IMR-90 (cell line): Measurements from ENCODE around the gene HGFAC. TPM values are rescaled to one million over a fixed set of nuclear protein-coding genes. Genes with fewer than 3 reads are reported as not detected.

Experiments
- ATAC-seq: fragments of 200-7000 bp; cut with Tn5 transposase; 2 replicates; pipeline ENCODE4 v1.9.1; 2020; ENCODE audit warnings: low read depth, mild to moderate bottlenecking, moderate library complexity
- BruUV-seq: library from RNA; stranded (reverse); fragments of 400-500 nt; replicated peaks from 2 replicates; lab custom pipeline; 2021; lab: Mats Ljungman, UMichigan
- CTCF ChIA-PET: fragments of 300-600 bp; formaldehyde crosslinking; extraction: SDS; loops from one replicate; lab custom pipeline; 2021; ENCODE audit warnings: antibody characterized with exemption; lab: Yijun Ruan, JAX
- POLR2A ChIA-PET: fragments of 300-600 bp; sonication (Branson Sonifier 250); formaldehyde crosslinking; loops from one replicate; lab custom pipeline; 2022; ENCODE audit warnings: antibody characterized with exemption; ENCODE audit not compliant: unreplicated experiment; lab: Charles Lee
- DNase-seq: peaks from one replicate; pipeline ENCODE4 v3.0.0; 2013
- H2AFZ ChIP-seq: replicated peaks from 2 replicates; pipeline ENCODE3; 2013; ENCODE audit warnings: low read length, mild to moderate bottlenecking; ENCODE audit not compliant: poor library complexity
- H2AK5ac ChIP-seq: 2 replicates; pipeline ENCODE4 v1.6.1; 2013; ENCODE audit warnings: low read depth, low read length, inconsistent platforms
- H2AK9ac ChIP-seq: replicated peaks from 2 replicates; pipeline ENCODE3; 2013; ENCODE audit warnings: mild to moderate bottlenecking, low read depth, low read length, moderate library complexity; ENCODE audit not compliant: poor library complexity
- H2BK120ac ChIP-seq: 2 replicates; pipeline ENCODE4 v1.6.1; 2013; ENCODE audit warnings: low read depth, low read length, inconsistent platforms
- H2BK15ac ChIP-seq: 3 replicates; pipeline ENCODE4 v1.6.1; 2013; ENCODE audit warnings: low read depth, low read length, inconsistent platforms
- H2BK20ac ChIP-seq: 2 replicates; pipeline ENCODE4 v1.6.1; 2013; ENCODE audit warnings: low read depth, mild to moderate bottlenecking, inconsistent platforms, low read length, moderate library complexity
- H2BK5ac ChIP-seq: 2 replicates; pipeline ENCODE4 v1.6.1; 2013; ENCODE audit warnings: mild to moderate bottlenecking, low read depth, low read length, inconsistent platforms; ENCODE audit not compliant: poor library complexity, severe bottlenecking
- H3K14ac ChIP-seq: replicated peaks from 2 replicates; pipeline ENCODE4 v1.6.1; 2013; ENCODE audit warnings: low read depth, low read length, inconsistent platforms
- H3K18ac ChIP-seq: 2 replicates; pipeline ENCODE4 v1.6.1; 2013; ENCODE audit warnings: low read depth, low read length, control low read depth
- H3K23ac ChIP-seq: 2 replicates; pipeline ENCODE4 v1.6.1; 2013; ENCODE audit warnings: low read depth, low read length, inconsistent platforms
- H3K27ac ChIP-seq: 2 replicates; pipeline ENCODE4 v1.5.1; 2013; ENCODE audit warnings: mild to moderate bottlenecking, control low read depth, low read length; ENCODE audit not compliant: insufficient read depth
- H3K27me3 ChIP-seq: 2 replicates; pipeline ENCODE4 v1.6.1; 2013; ENCODE audit warnings: low read length; ENCODE audit not compliant: control insufficient read depth, insufficient read depth
- H3K36me3 ChIP-seq: 2 replicates; pipeline ENCODE4 v1.6.1; 2013; ENCODE audit warnings: low read length, mixed read lengths; ENCODE audit not compliant: control insufficient read depth, insufficient read depth
- H3K4ac ChIP-seq: 2 replicates; pipeline ENCODE4 v1.6.1; 2013; ENCODE audit warnings: low read depth, low read length, inconsistent platforms
- H3K4me1 ChIP-seq: 2 replicates; pipeline ENCODE4 v1.6.1; 2013; ENCODE audit warnings: low read length, mixed read lengths; ENCODE audit not compliant: control insufficient read depth, insufficient read depth
- H3K4me2 ChIP-seq: 2 replicates; pipeline ENCODE4 v1.6.1; 2013; ENCODE audit warnings: low read depth, mild to moderate bottlenecking, control low read depth, low read length, moderate library complexity
- H3K4me3 ChIP-seq: 2 replicates; pipeline ENCODE4 v1.5.1; 2013; ENCODE audit warnings: low read depth, mild to moderate bottlenecking, control low read depth, low read length, moderate library complexity; ENCODE audit not compliant: insufficient read depth
- H3K56ac ChIP-seq: 2 replicates; pipeline ENCODE4 v1.6.1; 2013; ENCODE audit warnings: low read length, inconsistent platforms; ENCODE audit not compliant: insufficient read depth; ENCODE audit errors: extremely low read depth
- H3K79me1 ChIP-seq, 2 experiments: 2 replicates each; pipeline ENCODE4 v1.6.1; 2013; ENCODE audit warnings: low read length in 2 of 2, inconsistent platforms in 1 of 2, low read depth in 1 of 2
- H3K9ac ChIP-seq: 2 replicates; pipeline ENCODE4 v1.6.1; 2013; ENCODE audit warnings: low read depth, low read length, control low read depth
- H3K9me1 ChIP-seq: 2 replicates; pipeline ENCODE4 v1.6.1; 2013; ENCODE audit warnings: low read length, inconsistent platforms; ENCODE audit not compliant: insufficient read depth
- H3K9me3 ChIP-seq: 2 replicates; pipeline ENCODE4 v1.6.1; 2013; ENCODE audit warnings: low read length; ENCODE audit not compliant: control insufficient read depth, insufficient read depth
- H4K20me1 ChIP-seq: 2 replicates; pipeline ENCODE4 v1.6.1; 2013; ENCODE audit warnings: low read length, inconsistent platforms; ENCODE audit not compliant: insufficient read depth
- H4K5ac ChIP-seq: 2 replicates; pipeline ENCODE4 v1.6.1; 2013; ENCODE audit warnings: mild to moderate bottlenecking, low read depth, low read length, control low read depth
- H4K8ac ChIP-seq, 2 experiments: 2 replicates each; pipeline ENCODE4 v1.6.1; 2013; ENCODE audit warnings: low read depth in 2 of 2, low read length in 2 of 2, control low read depth in 1 of 2, inconsistent platforms in 1 of 2
- H4K91ac ChIP-seq: 2 replicates; pipeline ENCODE4 v1.6.1; 2013; ENCODE audit warnings: low read depth, low read length, inconsistent platforms; ENCODE audit not compliant: insufficient read depth
- BHLHE40 ChIP-seq: fragments of 150-350 bp; IDR thresholded peaks from 2 replicates; pipeline ENCODE4 v1.6.1; 2016; ENCODE audit warnings: mild to moderate bottlenecking, low read depth, low read length
- CEBPB ChIP-seq: IDR thresholded peaks from 2 replicates; pipeline ENCODE4 v1.6.1; 2012; ENCODE audit warnings: low read depth, low read length, improper control_type of control experiment
- CHD1 ChIP-seq: IDR thresholded peaks from 2 replicates; pipeline ENCODE4 v1.6.1; 2012; ENCODE audit warnings: low read depth, low read length, improper control_type of control experiment
- FOS ChIP-seq: fragments of 150-350 bp; IDR thresholded peaks from 2 replicates; pipeline ENCODE4 v1.6.1; 2016; ENCODE audit warnings: low read depth, low read length
- MAFK ChIP-seq: IDR thresholded peaks from 2 replicates; pipeline ENCODE4 v1.6.1; 2012; ENCODE audit warnings: low read depth, low read length, improper control_type of control experiment
- MAZ ChIP-seq: IDR thresholded peaks from 2 replicates; pipeline ENCODE4 v1.6.1; 2012; ENCODE audit warnings: low read depth, mild to moderate bottlenecking, low read length, improper control_type of control experiment, moderate library complexity, borderline replicate concordance
- MXI1 ChIP-seq: IDR thresholded peaks from 2 replicates; pipeline ENCODE4 v1.6.1; 2012; ENCODE audit warnings: low read depth, mild to moderate bottlenecking, low read length, moderate library complexity, borderline replicate concordance
- NFE2L2 ChIP-seq: fragments of 150-350 bp; IDR thresholded peaks from 2 replicates; pipeline ENCODE4 v1.6.1; 2016; ENCODE audit warnings: low read depth, mild to moderate bottlenecking, low read length
- POLR2A ChIP-seq: IDR thresholded peaks from 2 replicates; pipeline ENCODE4 v1.6.1; 2012; ENCODE audit warnings: mild to moderate bottlenecking, low read depth, low read length
- RAD21 ChIP-seq: IDR thresholded peaks from 2 replicates; pipeline ENCODE4 v1.6.1; 2012; ENCODE audit warnings: low read length, improper control_type of control experiment
- RCOR1 ChIP-seq: IDR thresholded peaks from 2 replicates; pipeline ENCODE4 v1.6.1; 2012; ENCODE audit warnings: mild to moderate bottlenecking, low read length, improper control_type of control experiment; ENCODE audit not compliant: insufficient replicate concordance
- RFX5 ChIP-seq: IDR thresholded peaks from 2 replicates; pipeline ENCODE4 v1.8.0; 2012; ENCODE audit warnings: low read depth, mild to moderate bottlenecking, low read length, moderate library complexity
- SMC3 ChIP-seq: fragments of 150-350 bp; IDR thresholded peaks from 2 replicates; pipeline ENCODE4 v1.6.1; 2016; ENCODE audit warnings: low read depth, mild to moderate bottlenecking, antibody characterized with exemption, low read length, moderate library complexity
- WGBS, 2 experiments: methylation state at CpG; one replicate each; pipeline versions ENCODE4 v1.1.5 to v1.1.7; 2013; ENCODE audit warnings: missing lambda C conversion rate in 2 of 2; ENCODE audit not compliant: insufficient read length in 1 of 2; ENCODE audit errors: extremely low coverage in 2 of 2; 5-methylcytosine and 5-hydroxymethylcytosine counted together
- dilution Hi-C: fragments of 300-500 bp; cut with HindIII; formaldehyde crosslinking; loops from one replicate; pipeline ENCODE4 v1.14.3; 2018; ENCODE audit warnings: low sequenced_read_pairs; ENCODE audit not compliant: unreplicated experiment
- in situ Hi-C: fragments of 300-500 bp; cut with MboI; formaldehyde crosslinking; loops from 3 replicates; pipeline ENCODE4 v1.14.3; 2019; ENCODE audit warnings: low sequenced_read_pairs, inconsistent platforms, mixed read lengths
- intact Hi-C: fragments of 100-400 bp; cut with micrococcal nuclease; formaldehyde crosslinking; loops from 2 replicates; pipeline ENCODE4 v1.10.0; 2022
- polyA plus RNA-seq, 3 experiments: library from polyadenylated mRNA; depleted of rRNA; stranded (reverse); fragments of >200 nt; gene quantifications; 2 replicates each; pipeline ENCODE4 v1.2.3, GENCODE V29; 2012; ENCODE audit warnings: low replicate concordance in 1 of 3
- total RNA-seq: library from RNA; depleted of rRNA; stranded (reverse); fragments of >200 nt; gene quantifications from 2 replicates; pipeline ENCODE4 v1.2.3, GENCODE V29; 2012
- TF ChIP-seq, protein P1 (sequence below): fragments of 150-350 bp; IDR thresholded peaks from 2 replicates; pipeline ENCODE4 v1.6.1; 2017; ENCODE audit warnings: mild to moderate bottlenecking, antibody characterized with exemption, low read length, low read depth
- TF ChIP-seq, protein P2 (sequence below): conservative IDR thresholded peaks from 2 replicates; pipeline ENCODE4 v1.5.1; 2012; ENCODE audit warnings: mild to moderate bottlenecking, low read depth, low read length, improper control_type of control experiment
- TF ChIP-seq, protein P3 (sequence below): fragments of 150-350 bp; IDR thresholded peaks from 2 replicates; pipeline ENCODE4 v1.6.1; 2016; ENCODE audit warnings: low read depth, mild to moderate bottlenecking, low read length, moderate library complexity, borderline replicate concordance

Gene HGFAC
- total and polyA plus RNA-seq, 2 of the 4 experiments (the other 2 are of a cell fraction) = 0.05 TPM; not detected in 1

DNA sequence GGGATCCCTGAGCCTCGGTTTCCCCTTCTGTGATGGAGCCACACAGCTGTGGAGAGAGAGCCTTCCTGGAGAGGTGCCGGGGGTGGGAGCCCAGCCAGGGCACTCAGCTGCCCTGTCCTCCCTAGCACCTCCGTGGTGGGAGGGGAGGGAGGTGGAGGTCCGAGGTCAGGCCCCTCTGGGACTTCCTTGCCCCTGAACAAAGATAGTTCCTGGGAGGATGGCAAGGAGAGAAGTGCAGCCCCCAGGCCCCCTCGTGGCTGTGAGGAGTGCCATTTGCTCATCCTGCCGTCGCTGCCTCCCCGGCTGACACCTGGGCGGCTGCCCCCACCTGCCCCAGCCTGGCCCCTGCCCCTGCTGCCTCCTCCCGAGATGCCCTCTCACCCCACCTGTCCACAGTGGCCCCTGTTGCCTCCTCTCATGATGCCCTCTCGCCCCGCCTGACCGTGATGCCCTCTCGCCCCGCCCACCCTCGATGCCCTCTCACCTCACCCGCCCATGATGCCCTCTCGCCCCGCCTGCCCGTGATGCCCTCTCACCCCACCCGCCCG is 34.0 kb downstream of the HGFAC start:
- no TSS peak for BruUV-seq
- H2BK5ac ChIP-seq = no peak overlapping the region
- no peak overlapping the region for H2AK5ac ChIP-seq
- ATAC-seq = no peak
- H3K23ac ChIP-seq = no peak overlapping the region
- no peak overlapping the region for H2AFZ ChIP-seq
- H3K4me1 ChIP-seq = no peaks in the 10 kb centered on the region
- H3K9me1 ChIP-seq = no peaks in the 10 kb centered on the region
- in situ Hi-C loops = no loop called here
- WGBS, 2 experiments = 0% methylated on average over 1 of the region's 22 CpGs; no CpG with 5 or more reads in 1 of the 2 experiments
- H4K91ac ChIP-seq = no peak overlapping the region
- dilution Hi-C loops = no loop called here
- H2BK120ac ChIP-seq = no peak overlapping the region
- no peaks in the 10 kb centered on the region for H3K36me3 ChIP-seq
- no peaks in the 10 kb centered on the region for H3K79me1 ChIP-seq
- no peak overlapping the region for H2AK9ac ChIP-seq
- no peak for DNase-seq
- no peak overlapping the region for H3K4me2 ChIP-seq
- no peak overlapping the region for H3K9ac ChIP-seq
- no peak overlapping the region for H3K14ac ChIP-seq
- TF ChIP-seq FOS (no peak), NFE2L2 (no peak), RFX5 (no peak), RAD21 (no peak), MAZ (no peak), CEBPB (no peak), MAFK (no peak), SMC3 (no peak), POLR2A (no peak), CHD1 (no peak), RCOR1 (no peak), MXI1 (no peak), BHLHE40 (no peak)
- TF ChIP-seq, protein P1, sequence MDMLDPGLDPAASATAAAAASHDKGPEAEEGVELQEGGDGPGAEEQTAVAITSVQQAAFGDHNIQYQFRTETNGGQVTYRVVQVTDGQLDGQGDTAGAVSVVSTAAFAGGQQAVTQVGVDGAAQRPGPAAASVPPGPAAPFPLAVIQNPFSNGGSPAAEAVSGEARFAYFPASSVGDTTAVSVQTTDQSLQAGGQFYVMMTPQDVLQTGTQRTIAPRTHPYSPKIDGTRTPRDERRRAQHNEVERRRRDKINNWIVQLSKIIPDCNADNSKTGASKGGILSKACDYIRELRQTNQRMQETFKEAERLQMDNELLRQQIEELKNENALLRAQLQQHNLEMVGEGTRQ = no peak
- TF ChIP-seq, protein P2, sequence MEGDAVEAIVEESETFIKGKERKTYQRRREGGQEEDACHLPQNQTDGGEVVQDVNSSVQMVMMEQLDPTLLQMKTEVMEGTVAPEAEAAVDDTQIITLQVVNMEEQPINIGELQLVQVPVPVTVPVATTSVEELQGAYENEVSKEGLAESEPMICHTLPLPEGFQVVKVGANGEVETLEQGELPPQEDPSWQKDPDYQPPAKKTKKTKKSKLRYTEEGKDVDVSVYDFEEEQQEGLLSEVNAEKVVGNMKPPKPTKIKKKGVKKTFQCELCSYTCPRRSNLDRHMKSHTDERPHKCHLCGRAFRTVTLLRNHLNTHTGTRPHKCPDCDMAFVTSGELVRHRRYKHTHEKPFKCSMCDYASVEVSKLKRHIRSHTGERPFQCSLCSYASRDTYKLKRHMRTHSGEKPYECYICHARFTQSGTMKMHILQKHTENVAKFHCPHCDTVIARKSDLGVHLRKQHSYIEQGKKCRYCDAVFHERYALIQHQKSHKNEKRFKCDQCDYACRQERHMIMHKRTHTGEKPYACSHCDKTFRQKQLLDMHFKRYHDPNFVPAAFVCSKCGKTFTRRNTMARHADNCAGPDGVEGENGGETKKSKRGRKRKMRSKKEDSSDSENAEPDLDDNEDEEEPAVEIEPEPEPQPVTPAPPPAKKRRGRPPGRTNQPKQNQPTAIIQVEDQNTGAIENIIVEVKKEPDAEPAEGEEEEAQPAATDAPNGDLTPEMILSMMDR = no peak
- TF ChIP-seq, protein P3, sequence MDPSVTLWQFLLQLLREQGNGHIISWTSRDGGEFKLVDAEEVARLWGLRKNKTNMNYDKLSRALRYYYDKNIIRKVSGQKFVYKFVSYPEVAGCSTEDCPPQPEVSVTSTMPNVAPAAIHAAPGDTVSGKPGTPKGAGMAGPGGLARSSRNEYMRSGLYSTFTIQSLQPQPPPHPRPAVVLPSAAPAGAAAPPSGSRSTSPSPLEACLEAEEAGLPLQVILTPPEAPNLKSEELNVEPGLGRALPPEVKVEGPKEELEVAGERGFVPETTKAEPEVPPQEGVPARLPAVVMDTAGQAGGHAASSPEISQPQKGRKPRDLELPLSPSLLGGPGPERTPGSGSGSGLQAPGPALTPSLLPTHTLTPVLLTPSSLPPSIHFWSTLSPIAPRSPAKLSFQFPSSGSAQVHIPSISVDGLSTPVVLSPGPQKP = no peak
- H3K4ac ChIP-seq = no peak overlapping the region
- no peak overlapping the region for H2BK20ac ChIP-seq
- no peak overlapping the region for H4K5ac ChIP-seq
- H2BK15ac ChIP-seq = no peak overlapping the region
- H3K9me3 ChIP-seq = no peaks in the 10 kb centered on the region
- no peak overlapping the region for H3K27ac ChIP-seq
- intact Hi-C loops = no loop called here
- no peak overlapping the region for H3K4me3 ChIP-seq
- H3K27me3 ChIP-seq = peaks cover 40% of the 10 kb centered on the region
- no peak overlapping the region for H3K18ac ChIP-seq
- CTCF ChIA-PET = no interaction called here
- POLR2A ChIA-PET = no interaction called here
- H4K20me1 ChIP-seq = no peaks in the 10 kb centered on the region
- no peak overlapping the region for H3K56ac ChIP-seq
- H4K8ac ChIP-seq = no peak overlapping the region
